Stimulated activated CD4-positive, alpha-beta T cell treated with anti-CD3 and anti-CD28 coated beads, Interleukin-1b, Interleukin-23, amount 100 ng/mL, for 24 hours (primary cell): ENCODE results near the gene VBP1.
"Not testable (repeated sequence)": the region's sequence is repeated elsewhere in the genome, so short reads cannot be mapped to it uniquely, and the experiment has no call there.

Experiments
- DNase-seq, 4 experiments: peaks; one replicate each; pipeline ENCODE4 v3.0.0-alpha.2; 2020; ENCODE audit warnings: low read depth in 4 of 4, low spot score in 1 of 4

The VBP1 gene

GRCh38 chrX:155263854-155264628 lies 47.8 kb downstream of the VBP1 start, which contains the start of gene RAB39B:
Gene RAB39B (minus strand): TSS chrX:155264491. CDS start chrX:155264288, 203 bp downstream.
- DNase-seq = peak; percentile 33 to 57 (median 46)

DNA sequence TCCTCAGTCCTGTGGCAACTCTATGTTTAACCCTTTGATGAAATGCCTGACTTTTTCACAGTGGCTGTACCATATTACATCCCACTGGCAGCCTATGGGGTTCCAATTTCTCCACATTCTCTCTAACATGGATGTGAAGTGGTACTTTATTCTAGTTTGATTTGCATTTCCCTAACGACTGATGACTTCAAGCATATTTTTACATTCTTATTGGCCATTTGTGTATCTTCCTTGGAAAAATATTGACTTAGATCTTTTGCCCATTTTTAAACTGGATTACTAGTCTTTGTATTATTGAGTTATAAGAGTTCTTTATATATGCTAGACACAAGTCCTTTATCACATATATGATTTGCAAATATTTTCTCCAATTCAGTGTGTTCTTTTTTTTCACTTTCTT lies 50.2 kb downstream of the VBP1 start:
- no peak for DNase-seq

DNA sequence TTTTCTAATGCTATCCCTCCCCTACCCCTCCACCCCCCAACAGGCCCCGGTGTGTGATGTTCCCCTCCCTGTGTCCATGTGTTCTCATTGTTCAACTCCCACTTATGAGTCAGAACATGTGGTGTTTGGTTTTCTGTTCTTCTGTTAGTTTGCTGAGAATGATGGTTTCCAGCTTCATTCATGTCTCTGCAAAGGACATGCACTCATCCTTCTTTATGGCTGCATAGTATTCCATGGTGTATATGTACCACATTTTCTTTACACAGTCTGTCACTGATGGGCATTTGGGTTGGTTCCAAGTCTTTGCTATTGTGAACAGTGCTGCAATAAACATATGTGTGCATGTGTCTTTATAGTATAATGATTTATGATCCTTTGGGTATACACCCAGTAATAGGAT lies 51.7 kb downstream of the VBP1 start:
- not testable (repeated sequence) for DNase-seq

DNA sequence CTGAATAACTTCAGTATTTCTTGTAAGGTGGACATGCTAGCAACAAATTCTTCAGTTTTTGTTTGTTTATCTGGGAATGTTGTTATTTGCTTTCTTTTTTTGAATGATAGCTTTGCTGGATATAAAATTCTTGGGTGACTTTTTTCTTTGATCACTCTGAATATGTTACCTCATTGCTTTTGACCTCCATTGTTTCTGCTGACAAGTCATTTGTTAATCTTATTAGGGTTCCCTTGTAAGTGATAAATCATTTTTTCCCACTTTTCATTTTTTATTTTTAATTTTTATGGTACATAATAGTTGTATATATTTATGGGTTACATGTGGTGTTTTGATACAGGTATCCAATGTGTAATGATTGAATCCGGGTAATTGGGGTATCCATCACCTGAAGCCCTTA lies 54.7 kb downstream of the VBP1 start:
- no peak for DNase-seq

- DNase-seq = no peak
Observed at GRCh38 chrX:155279873-155280272, 63.6 kb downstream of the VBP1 start.
